GM12878 (cell line): ENCODE data around the gene MUC21. TPM values are rescaled to one million over a fixed set of nuclear protein-coding genes. Genes with fewer than 3 reads are reported as not detected.

Experiments
- ATAC-seq: fragments of 200-7000 bp; cut with Tn5 transposase; 3 replicates; pipeline ENCODE4 v1.9.1; 2020; ENCODE audit warnings: mild to moderate bottlenecking, moderate library complexity
- BruUV-seq: library from RNA; stranded (reverse); fragments of 400-500 nt; replicated peaks from 2 replicates; lab custom pipeline; 2021; lab: Mats Ljungman, UMichigan
- CTCF ChIA-PET: fragments of 300-600 bp; sonication (Branson Sonifier 250); formaldehyde crosslinking; extraction: SDS; loops from one replicate; lab custom pipeline; 2021; ENCODE audit warnings: inconsistent platforms; lab: Yijun Ruan, JAX
- POLR2A ChIA-PET: fragments of 350-600 bp; formaldehyde crosslinking; extraction: SDS; loops from one replicate; lab custom pipeline; 2021; ENCODE audit warnings: inconsistent platforms; lab: Charles Lee
- RAD21 ChIA-PET: fragments of 300-600 bp; sonication (Branson Sonifier 250); formaldehyde crosslinking; loops from one replicate; lab custom pipeline; 2023; ENCODE audit warnings: antibody characterized with exemption; ENCODE audit not compliant: unreplicated experiment; lab: Charles Lee
- SMC1A ChIA-PET: fragments of 300-600 bp; sonication (Branson Sonifier 250); formaldehyde crosslinking; loops from one replicate; lab custom pipeline; 2023; ENCODE audit not compliant: unreplicated experiment, uncharacterized antibody; lab: Charles Lee
- DNase-seq: peaks from one replicate; pipeline ENCODE4 v3.0.0-alpha.2; 2011; ENCODE audit warnings: low read depth, low spot score
- FAIRE-seq: peaks from 3 replicates; lab custom pipeline; 2011; peaks lifted over from hg19 to GRCh38; lab: Jason Lieb, UNC
- H2AFZ ChIP-seq: 2 replicates; pipeline ENCODE4 v1.6.0; 2011; ENCODE audit warnings: low read depth, low read length, control low read depth; ENCODE audit not compliant: control insufficient read depth
- H3K27ac ChIP-seq: 2 replicates; pipeline ENCODE4 v1.5.1; 2011; ENCODE audit warnings: control low read depth; ENCODE audit not compliant: control insufficient read depth, insufficient read depth
- H3K27me3 ChIP-seq, 2 experiments: replicated peaks in 1 of 2; 2 replicates each; pipeline versions ENCODE4 v1.6.0 to v1.6.1; 2011; ENCODE audit warnings: low read length in 1 of 2; ENCODE audit not compliant: control insufficient read depth in 2 of 2, insufficient read depth in 2 of 2
- H3K36me3 ChIP-seq, 2 experiments: 2 replicates each; pipeline ENCODE4 v1.5.1; 2011; ENCODE audit warnings: low read length in 1 of 2; ENCODE audit not compliant: control insufficient read depth in 2 of 2, insufficient read depth in 2 of 2
- H3K4me1 ChIP-seq: 2 replicates; pipeline ENCODE4 v1.6.1; 2011; ENCODE audit warnings: mild to moderate bottlenecking, low read length, moderate library complexity, mixed read lengths; ENCODE audit not compliant: control insufficient read depth, insufficient read depth
- H3K4me2 ChIP-seq: 2 replicates; pipeline ENCODE4 v1.6.0; 2011; ENCODE audit warnings: control low read depth; ENCODE audit not compliant: control insufficient read depth, insufficient read depth
- H3K4me3 ChIP-seq: fragments of 200-600 bp; sonication (generic); 2 replicates; pipeline ENCODE4 v1.5.1; 2016
- H3K79me2 ChIP-seq: 2 replicates; pipeline ENCODE4 v1.6.0; 2011; ENCODE audit warnings: low read length; ENCODE audit not compliant: control insufficient read depth, insufficient read depth
- H3K9ac ChIP-seq: 2 replicates; pipeline ENCODE4 v1.8.0; 2011; ENCODE audit warnings: low read length, control low read depth, mixed read lengths; ENCODE audit not compliant: control insufficient read depth, insufficient read depth
- H3K9me3 ChIP-seq: replicated peaks from 3 replicates; pipeline ENCODE4 v1.5.1; 2011; ENCODE audit warnings: mild to moderate bottlenecking, low read length; ENCODE audit not compliant: control insufficient read depth, insufficient read depth
- H4K20me1 ChIP-seq: 2 replicates; pipeline ENCODE4 v1.6.0; 2011; ENCODE audit not compliant: control insufficient read depth, insufficient read depth
- CHD2 ChIP-seq: IDR thresholded peaks from 2 replicates; pipeline ENCODE4 v1.6.1; 2011; ENCODE audit warnings: low read depth, low read length, improper control_type of control experiment, borderline replicate concordance
- ESRRA ChIP-seq: IDR thresholded peaks from 2 replicates; pipeline ENCODE4 v1.6.1; 2012; ENCODE audit warnings: mild to moderate bottlenecking, low read length, improper control_type of control experiment
- HDGF ChIP-seq: fragments of 450-650 bp; IDR thresholded peaks from 2 replicates; pipeline ENCODE4 v1.6.1; 2016; ENCODE audit warnings: antibody characterized with exemption
- JUND ChIP-seq: IDR thresholded peaks from 2 replicates; pipeline ENCODE4 v1.6.1; 2012; ENCODE audit warnings: low read depth, mild to moderate bottlenecking, low read length, improper control_type of control experiment, moderate library complexity
- MTA3 ChIP-seq: IDR thresholded peaks from 2 replicates; pipeline ENCODE4 v1.6.1; 2012; ENCODE audit warnings: low read length, inconsistent platforms, borderline replicate concordance
- SREBF1 ChIP-seq: IDR thresholded peaks from 2 replicates; pipeline ENCODE4 v1.6.1; 2012; ENCODE audit warnings: mild to moderate bottlenecking, low read length
- WGBS: methylation state at CpG from one replicate; pipeline ENCODE4 v1.1.6; 2016; ENCODE audit warnings: low lambda C conversion rate; ENCODE audit not compliant: insufficient replicate concordance, insufficient coverage; ENCODE audit errors: missing lambda C conversion rate; 5-methylcytosine and 5-hydroxymethylcytosine counted together
- in situ Hi-C: fragments of 300-500 bp; cut with MboI; formaldehyde crosslinking; loops from 9 replicates; pipeline ENCODE4 v1.14.3; 2018; ENCODE audit warnings: mixed read lengths
- intact Hi-C: fragments of 100-400 bp; cut with micrococcal nuclease; formaldehyde crosslinking; loops from one replicate; pipeline ENCODE4 v1.14.2; 2022; ENCODE audit not compliant: unreplicated experiment
- polyA plus RNA-seq, 11 experiments: library from polyadenylated mRNA; depleted of rRNA in 4 of 11; unstranded in 6 of 11; stranded (reverse) in 5 of 11; fragments of >200 nt; fragmentation: Nextera tagmentation in 4 of 11; fragmentation: Illumina TruSeq in 1 of 11; extraction: Ambion mirVana in 4 of 11; extraction: Trizol in 1 of 11; gene quantifications; 1 replicate in 1 of 11; 2 replicates in 10 of 11; pipeline versions ENCODE4 v1.2.1 to v1.2.3, GENCODE V29; 2011 to 2016; ENCODE audit warnings: inconsistent platforms in 2 of 11, missing spikeins in 2 of 11, low read depth in 1 of 11
- total RNA-seq, 4 experiments: library from RNA; depleted of rRNA in 3 of 4; stranded (reverse); fragments of >200 nt in 3 of 4; fragmentation: Illumina TruSeq in 1 of 4; extraction: Trizol in 1 of 4; gene quantifications; 2 replicates each; pipeline versions ENCODE4 v1.2.1 to v1.2.3, GENCODE V29; 2013 to 2021
- TF ChIP-seq, protein P1 (sequence below): fragments of 150-350 bp; IDR thresholded peaks from 2 replicates; pipeline ENCODE4 v1.6.1; 2016; ENCODE audit warnings: low read depth, low read length
- TF ChIP-seq, protein P2 (sequence below): IDR thresholded peaks from 2 replicates; pipeline ENCODE4 v1.6.1; 2011; ENCODE audit warnings: mild to moderate bottlenecking, low read depth, low read length, moderate library complexity; ENCODE audit not compliant: insufficient replicate concordance
- TF ChIP-seq, protein P3 (sequence below): IDR thresholded peaks from 2 replicates; pipeline ENCODE4 v1.6.1; 2012; ENCODE audit warnings: low read depth, low read length, improper control_type of control experiment
- TF ChIP-seq, protein P4 (sequence below): fragments of 450-650 bp; IDR thresholded peaks from 2 replicates; pipeline ENCODE4 v1.6.1; 2017; ENCODE audit warnings: mild to moderate bottlenecking, moderate library complexity

MUC21 gene
- total and polyA plus RNA-seq, 10 of the 15 experiments (the other 5 are each of a cell fraction or from before 2014, with no cell fraction given): 0.02 TPM; not detected in 9

DNA sequence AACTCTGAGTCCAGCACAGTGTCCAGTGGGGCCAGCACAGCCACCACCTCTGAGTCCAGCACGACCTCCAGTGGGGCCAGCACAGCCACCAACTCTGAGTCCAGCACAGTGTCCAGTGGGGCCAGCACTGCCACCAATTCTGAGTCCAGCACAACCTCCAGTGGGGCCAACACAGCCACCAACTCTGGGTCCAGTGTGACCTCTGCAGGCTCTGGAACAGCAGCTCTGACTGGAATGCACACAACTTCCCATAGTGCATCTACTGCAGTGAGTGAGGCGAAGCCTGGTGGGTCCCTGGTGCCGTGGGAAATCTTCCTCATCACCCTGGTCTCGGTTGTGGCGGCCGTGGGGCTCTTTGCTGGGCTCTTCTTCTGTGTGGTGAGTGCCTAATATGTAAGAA is 3.8 kb downstream of the MUC21 start:
- ChIA-PET SMC1A (no interaction called here), CTCF (no interaction called here), RAD21 (no interaction called here), POLR2A (no interaction called here)
- FAIRE-seq (no peak), DNase-seq (no peak), ATAC-seq (no peak)
- no peak overlapping the region for H3K27ac ChIP-seq
- H3K4me2 ChIP-seq: no peak overlapping the region
- H3K9me3 ChIP-seq: no peaks in the 10 kb centered on the region
- no peaks in the 10 kb centered on the region for H3K36me3 ChIP-seq
- no peaks in the 10 kb centered on the region for H3K79me2 ChIP-seq
- no peak overlapping the region for H2AFZ ChIP-seq
- no TSS peak for BruUV-seq
- H3K4me1 ChIP-seq: peaks cover 5% of the 10 kb centered on the region
- TF ChIP-seq, protein P1, sequence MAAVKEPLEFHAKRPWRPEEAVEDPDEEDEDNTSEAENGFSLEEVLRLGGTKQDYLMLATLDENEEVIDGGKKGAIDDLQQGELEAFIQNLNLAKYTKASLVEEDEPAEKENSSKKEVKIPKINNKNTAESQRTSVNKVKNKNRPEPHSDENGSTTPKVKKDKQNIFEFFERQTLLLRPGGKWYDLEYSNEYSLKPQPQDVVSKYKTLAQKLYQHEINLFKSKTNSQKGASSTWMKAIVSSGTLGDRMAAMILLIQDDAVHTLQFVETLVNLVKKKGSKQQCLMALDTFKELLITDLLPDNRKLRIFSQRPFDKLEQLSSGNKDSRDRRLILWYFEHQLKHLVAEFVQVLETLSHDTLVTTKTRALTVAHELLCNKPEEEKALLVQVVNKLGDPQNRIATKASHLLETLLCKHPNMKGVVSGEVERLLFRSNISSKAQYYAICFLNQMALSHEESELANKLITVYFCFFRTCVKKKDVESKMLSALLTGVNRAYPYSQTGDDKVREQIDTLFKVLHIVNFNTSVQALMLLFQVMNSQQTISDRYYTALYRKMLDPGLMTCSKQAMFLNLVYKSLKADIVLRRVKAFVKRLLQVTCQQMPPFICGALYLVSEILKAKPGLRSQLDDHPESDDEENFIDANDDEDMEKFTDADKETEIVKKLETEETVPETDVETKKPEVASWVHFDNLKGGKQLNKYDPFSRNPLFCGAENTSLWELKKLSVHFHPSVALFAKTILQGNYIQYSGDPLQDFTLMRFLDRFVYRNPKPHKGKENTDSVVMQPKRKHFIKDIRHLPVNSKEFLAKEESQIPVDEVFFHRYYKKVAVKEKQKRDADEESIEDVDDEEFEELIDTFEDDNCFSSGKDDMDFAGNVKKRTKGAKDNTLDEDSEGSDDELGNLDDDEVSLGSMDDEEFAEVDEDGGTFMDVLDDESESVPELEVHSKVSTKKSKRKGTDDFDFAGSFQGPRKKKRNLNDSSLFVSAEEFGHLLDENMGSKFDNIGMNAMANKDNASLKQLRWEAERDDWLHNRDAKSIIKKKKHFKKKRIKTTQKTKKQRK: no peak
- TF ChIP-seq ESRRA (no peak), JUND (no peak), MTA3 (no peak), HDGF (no peak), SREBF1 (no peak), CHD2 (no peak)
- TF ChIP-seq, protein P2, sequence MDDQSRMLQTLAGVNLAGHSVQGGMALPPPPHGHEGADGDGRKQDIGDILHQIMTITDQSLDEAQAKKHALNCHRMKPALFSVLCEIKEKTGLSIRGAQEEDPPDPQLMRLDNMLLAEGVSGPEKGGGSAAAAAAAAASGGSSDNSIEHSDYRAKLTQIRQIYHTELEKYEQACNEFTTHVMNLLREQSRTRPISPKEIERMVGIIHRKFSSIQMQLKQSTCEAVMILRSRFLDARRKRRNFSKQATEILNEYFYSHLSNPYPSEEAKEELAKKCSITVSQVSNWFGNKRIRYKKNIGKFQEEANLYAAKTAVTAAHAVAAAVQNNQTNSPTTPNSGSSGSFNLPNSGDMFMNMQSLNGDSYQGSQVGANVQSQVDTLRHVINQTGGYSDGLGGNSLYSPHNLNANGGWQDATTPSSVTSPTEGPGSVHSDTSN: no peak
- TF ChIP-seq, protein P3, sequence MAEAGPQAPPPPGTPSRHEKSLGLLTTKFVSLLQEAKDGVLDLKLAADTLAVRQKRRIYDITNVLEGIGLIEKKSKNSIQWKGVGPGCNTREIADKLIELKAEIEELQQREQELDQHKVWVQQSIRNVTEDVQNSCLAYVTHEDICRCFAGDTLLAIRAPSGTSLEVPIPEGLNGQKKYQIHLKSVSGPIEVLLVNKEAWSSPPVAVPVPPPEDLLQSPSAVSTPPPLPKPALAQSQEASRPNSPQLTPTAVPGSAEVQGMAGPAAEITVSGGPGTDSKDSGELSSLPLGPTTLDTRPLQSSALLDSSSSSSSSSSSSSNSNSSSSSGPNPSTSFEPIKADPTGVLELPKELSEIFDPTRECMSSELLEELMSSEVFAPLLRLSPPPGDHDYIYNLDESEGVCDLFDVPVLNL: no peak
- TF ChIP-seq, protein P4, sequence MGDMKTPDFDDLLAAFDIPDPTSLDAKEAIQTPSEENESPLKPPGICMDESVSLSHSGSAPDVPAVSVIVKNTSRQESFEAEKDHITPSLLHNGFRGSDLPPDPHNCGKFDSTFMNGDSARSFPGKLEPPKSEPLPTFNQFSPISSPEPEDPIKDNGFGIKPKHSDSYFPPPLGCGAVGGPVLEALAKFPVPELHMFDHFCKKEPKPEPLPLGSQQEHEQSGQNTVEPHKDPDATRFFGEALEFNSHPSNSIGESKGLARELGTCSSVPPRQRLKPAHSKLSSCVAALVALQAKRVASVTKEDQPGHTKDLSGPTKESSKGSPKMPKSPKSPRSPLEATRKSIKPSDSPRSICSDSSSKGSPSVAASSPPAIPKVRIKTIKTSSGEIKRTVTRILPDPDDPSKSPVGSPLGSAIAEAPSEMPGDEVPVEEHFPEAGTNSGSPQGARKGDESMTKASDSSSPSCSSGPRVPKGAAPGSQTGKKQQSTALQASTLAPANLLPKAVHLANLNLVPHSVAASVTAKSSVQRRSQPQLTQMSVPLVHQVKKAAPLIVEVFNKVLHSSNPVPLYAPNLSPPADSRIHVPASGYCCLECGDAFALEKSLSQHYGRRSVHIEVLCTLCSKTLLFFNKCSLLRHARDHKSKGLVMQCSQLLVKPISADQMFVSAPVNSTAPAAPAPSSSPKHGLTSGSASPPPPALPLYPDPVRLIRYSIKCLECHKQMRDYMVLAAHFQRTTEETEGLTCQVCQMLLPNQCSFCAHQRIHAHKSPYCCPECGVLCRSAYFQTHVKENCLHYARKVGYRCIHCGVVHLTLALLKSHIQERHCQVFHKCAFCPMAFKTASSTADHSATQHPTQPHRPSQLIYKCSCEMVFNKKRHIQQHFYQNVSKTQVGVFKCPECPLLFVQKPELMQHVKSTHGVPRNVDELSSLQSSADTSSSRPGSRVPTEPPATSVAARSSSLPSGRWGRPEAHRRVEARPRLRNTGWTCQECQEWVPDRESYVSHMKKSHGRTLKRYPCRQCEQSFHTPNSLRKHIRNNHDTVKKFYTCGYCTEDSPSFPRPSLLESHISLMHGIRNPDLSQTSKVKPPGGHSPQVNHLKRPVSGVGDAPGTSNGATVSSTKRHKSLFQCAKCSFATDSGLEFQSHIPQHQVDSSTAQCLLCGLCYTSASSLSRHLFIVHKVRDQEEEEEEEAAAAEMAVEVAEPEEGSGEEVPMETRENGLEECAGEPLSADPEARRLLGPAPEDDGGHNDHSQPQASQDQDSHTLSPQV: no peak
- no peaks in the 10 kb centered on the region for H4K20me1 ChIP-seq
- peaks cover 0 to 2% of the 10 kb centered on the region in 2 experiments; a peak in 3 of 4 replicates for H3K27me3 ChIP-seq
- no peak overlapping the region for H3K4me3 ChIP-seq
- 0% methylated on average over 6 of the region's 6 CpGs for WGBS
- H3K9ac ChIP-seq: no peak overlapping the region
- in situ Hi-C loops (no loop called here), intact Hi-C loops (no loop called here)
